Measurements from ENCODE around the gene SLC8A1.

DNA sequence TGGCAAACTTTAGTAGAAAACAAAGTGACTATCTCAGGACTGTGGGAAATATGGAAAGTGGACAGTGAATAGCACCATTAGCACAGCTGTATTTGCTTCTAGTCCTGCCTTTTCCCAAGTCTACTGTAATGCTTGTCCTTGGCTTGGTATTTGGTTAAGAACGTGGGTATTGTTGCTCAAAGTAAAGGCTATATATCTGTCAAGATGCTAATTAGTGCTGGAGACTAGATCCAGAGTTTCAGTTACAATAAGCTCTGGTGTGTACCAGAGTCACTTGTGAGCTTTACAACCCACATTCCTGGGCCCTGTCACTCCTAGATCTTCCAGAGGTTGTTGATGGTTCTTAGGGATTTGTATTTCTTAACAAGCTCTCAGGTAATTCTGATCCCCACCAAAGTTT, 313.6 kb downstream of the SLC8A1 start:
- TF ChIP-seq POLR2A (IDR thresholded peaks at IDR 0.05): no peak
- TF ChIP-seq, protein P1, sequence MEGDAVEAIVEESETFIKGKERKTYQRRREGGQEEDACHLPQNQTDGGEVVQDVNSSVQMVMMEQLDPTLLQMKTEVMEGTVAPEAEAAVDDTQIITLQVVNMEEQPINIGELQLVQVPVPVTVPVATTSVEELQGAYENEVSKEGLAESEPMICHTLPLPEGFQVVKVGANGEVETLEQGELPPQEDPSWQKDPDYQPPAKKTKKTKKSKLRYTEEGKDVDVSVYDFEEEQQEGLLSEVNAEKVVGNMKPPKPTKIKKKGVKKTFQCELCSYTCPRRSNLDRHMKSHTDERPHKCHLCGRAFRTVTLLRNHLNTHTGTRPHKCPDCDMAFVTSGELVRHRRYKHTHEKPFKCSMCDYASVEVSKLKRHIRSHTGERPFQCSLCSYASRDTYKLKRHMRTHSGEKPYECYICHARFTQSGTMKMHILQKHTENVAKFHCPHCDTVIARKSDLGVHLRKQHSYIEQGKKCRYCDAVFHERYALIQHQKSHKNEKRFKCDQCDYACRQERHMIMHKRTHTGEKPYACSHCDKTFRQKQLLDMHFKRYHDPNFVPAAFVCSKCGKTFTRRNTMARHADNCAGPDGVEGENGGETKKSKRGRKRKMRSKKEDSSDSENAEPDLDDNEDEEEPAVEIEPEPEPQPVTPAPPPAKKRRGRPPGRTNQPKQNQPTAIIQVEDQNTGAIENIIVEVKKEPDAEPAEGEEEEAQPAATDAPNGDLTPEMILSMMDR (IDR thresholded peaks at IDR 0.05): no peak
- no peak for TF ChIP-seq EP300 (IDR thresholded peaks at IDR 0.05)
- TF ChIP-seq POLR2AphosphoS5 (IDR thresholded peaks at IDR 0.05): no peak

Measured in upper lobe of left lung (tissue), 4 donors.